WTC11 (cell line): Measurements from ENCODE around the gene C9orf50. TPM values are rescaled to one million over a fixed set of nuclear protein-coding genes. Genes with fewer than 3 reads are reported as not detected.
A peak's percentile ranks its signal among the peaks of the same experiment; 100 is the strongest.

Experiments used
- ATAC-seq: fragments of 200-7000 bp; cut with Tn5 transposase; 2 replicates; pipeline ENCODE4 v1.10.0; 2021; ENCODE audit warnings: mild to moderate bottlenecking, moderate library complexity
- CTCF ChIA-PET: fragments of 300-600 bp; sonication (Branson Sonifier 250); formaldehyde crosslinking; loops from one replicate; lab custom pipeline; 2021; ENCODE audit warnings: antibody characterized with exemption; lab: Charles Lee
- POLR2A ChIA-PET: fragments of 350-600 bp; sonication (Branson Sonifier 250); formaldehyde crosslinking; loops from one replicate; lab custom pipeline; 2021; ENCODE audit warnings: antibody characterized with exemption; lab: Charles Lee
- DNase-seq: peaks from one replicate; pipeline ENCODE4 v3.0.0; 2021; ENCODE audit warnings: low spot score
- H3K27ac Mint-ChIP-seq: 2 replicates; pipeline ENCODE4 v1.8.0; 2021; ENCODE audit warnings: mixed read lengths
- H3K27me3 Mint-ChIP-seq: 2 replicates; pipeline ENCODE4 v1.8.0; 2021; ENCODE audit warnings: low read depth, mild to moderate bottlenecking, moderate library complexity, mixed read lengths
- H3K36me3 Mint-ChIP-seq: 2 replicates; pipeline ENCODE4 v1.8.0; 2021; ENCODE audit warnings: mixed read lengths
- H3K4me1 Mint-ChIP-seq: 2 replicates; pipeline ENCODE4 v1.8.0; 2022; ENCODE audit warnings: mixed read lengths
- H3K4me3 Mint-ChIP-seq: 2 replicates; pipeline ENCODE4 v1.8.0; 2021; ENCODE audit warnings: mild to moderate bottlenecking, moderate library complexity, mixed read lengths
- H3K9me3 Mint-ChIP-seq: 2 replicates; pipeline ENCODE4 v1.8.0; 2021; ENCODE audit warnings: mixed read lengths
- ELF4 ChIP-seq: sonication (generic); formaldehyde crosslinking; IDR thresholded peaks from 2 replicates; pipeline ENCODE4 v1.8.1; 2022; ENCODE audit warnings: low read depth, mild to moderate bottlenecking, moderate library complexity, missing genetic modification reagents
- ETV6 ChIP-seq: sonication (generic); formaldehyde crosslinking; IDR thresholded peaks from 2 replicates; pipeline ENCODE4 v1.8.1; 2022; ENCODE audit warnings: mild to moderate bottlenecking, missing genetic modification reagents
- FOXP1 ChIP-seq: sonication (generic); formaldehyde crosslinking; IDR thresholded peaks from 2 replicates; pipeline ENCODE4 v1.8.0; 2022; ENCODE audit warnings: missing genetic modification reagents, mild to moderate bottlenecking, moderate library complexity, borderline replicate concordance
- IRF1 ChIP-seq: sonication (generic); formaldehyde crosslinking; IDR thresholded peaks from 2 replicates; pipeline ENCODE4 v1.8.0; 2023; ENCODE audit warnings: missing genetic modification reagents
- IRF2 ChIP-seq: sonication (generic); formaldehyde crosslinking; IDR thresholded peaks from 2 replicates; pipeline ENCODE4 v1.8.0; 2022; ENCODE audit warnings: low read depth, missing genetic modification reagents, borderline replicate concordance
- NFYB ChIP-seq: sonication (generic); formaldehyde crosslinking; conservative IDR thresholded peaks from 2 replicates; pipeline ENCODE4 v1.8.0; 2022; ENCODE audit warnings: low read depth, missing genetic modification reagents
- PRRX2 ChIP-seq: fragments of 250-450 bp; sonication (Bioruptor Pico); IDR thresholded peaks from 2 replicates; pipeline ENCODE4 v1.8.0; 2021; ENCODE audit warnings: mild to moderate bottlenecking
- RELA ChIP-seq: sonication (generic); formaldehyde crosslinking; IDR thresholded peaks from 2 replicates; pipeline ENCODE4 v1.8.1; 2022; ENCODE audit warnings: missing genetic modification reagents, mild to moderate bottlenecking, borderline replicate concordance
- TP53 ChIP-seq: sonication (generic); formaldehyde crosslinking; IDR thresholded peaks from 2 replicates; pipeline ENCODE4 v1.8.1; 2023; ENCODE audit warnings: mild to moderate bottlenecking, missing genetic modification reagents
- USF1 ChIP-seq: sonication (generic); formaldehyde crosslinking; IDR thresholded peaks from 2 replicates; pipeline ENCODE4 v1.8.0; 2022; ENCODE audit warnings: mild to moderate bottlenecking, missing genetic modification reagents
- ZBTB21 ChIP-seq: sonication (generic); formaldehyde crosslinking; IDR thresholded peaks from 2 replicates; pipeline ENCODE4 v1.8.1; 2023; ENCODE audit warnings: mild to moderate bottlenecking, missing genetic modification reagents, borderline replicate concordance
- ZNF138 ChIP-seq: sonication (generic); formaldehyde crosslinking; conservative IDR thresholded peaks from 2 replicates; pipeline ENCODE4 v1.8.1; 2022; ENCODE audit warnings: mild to moderate bottlenecking, moderate library complexity, missing genetic modification reagents
- ZNF423 ChIP-seq: fragments of 250-450 bp; sonication (Bioruptor Pico); IDR thresholded peaks from 2 replicates; pipeline ENCODE4 v2.1.2; 2022; ENCODE audit warnings: mild to moderate bottlenecking, moderate library complexity
- total RNA-seq: library from RNA; stranded (reverse); gene quantifications from 3 replicates; pipeline ENCODE4 v1.2.3, GENCODE V29; 2021
- TF ChIP-seq, protein P1 (sequence below): sonication (generic); formaldehyde crosslinking; IDR thresholded peaks from 2 replicates; pipeline ENCODE4 v1.8.1; 2023; ENCODE audit warnings: mild to moderate bottlenecking, moderate library complexity, missing genetic modification reagents
- TF ChIP-seq, protein P2 (sequence below): sonication (generic); formaldehyde crosslinking; IDR thresholded peaks from 2 replicates; pipeline ENCODE4 v1.8.1; 2023; ENCODE audit warnings: mild to moderate bottlenecking, missing genetic modification reagents, moderate library complexity

C9orf50 gene
- total RNA-seq, 1 experiment from 2014 or later: 0.11 TPM

- TF ChIP-seq IRF1: no peak
- no peak for TF ChIP-seq ELF4 (CRISPR knock-in tag)
- no peak for TF ChIP-seq FOXP1 (CRISPR knock-in tag)
- TF ChIP-seq, protein P1, sequence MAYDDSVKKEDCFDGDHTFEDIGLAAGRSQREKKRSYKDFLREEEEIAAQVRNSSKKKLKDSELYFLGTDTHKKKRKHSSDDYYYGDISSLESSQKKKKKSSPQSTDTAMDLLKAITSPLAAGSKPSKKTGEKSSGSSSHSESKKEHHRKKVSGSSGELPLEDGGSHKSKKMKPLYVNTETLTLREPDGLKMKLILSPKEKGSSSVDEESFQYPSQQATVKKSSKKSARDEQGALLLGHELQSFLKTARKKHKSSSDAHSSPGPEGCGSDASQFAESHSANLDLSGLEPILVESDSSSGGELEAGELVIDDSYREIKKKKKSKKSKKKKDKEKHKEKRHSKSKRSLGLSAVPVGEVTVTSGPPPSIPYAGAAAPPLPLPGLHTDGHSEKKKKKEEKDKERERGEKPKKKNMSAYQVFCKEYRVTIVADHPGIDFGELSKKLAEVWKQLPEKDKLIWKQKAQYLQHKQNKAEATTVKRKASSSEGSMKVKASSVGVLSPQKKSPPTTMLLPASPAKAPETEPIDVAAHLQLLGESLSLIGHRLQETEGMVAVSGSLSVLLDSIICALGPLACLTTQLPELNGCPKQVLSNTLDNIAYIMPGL (CRISPR knock-in tag): no peak
- no peak for TF ChIP-seq ETV6 (CRISPR knock-in tag)
- TF ChIP-seq RELA (CRISPR knock-in tag): no peak
- no peak for TF ChIP-seq PRRX2
- TF ChIP-seq ZBTB21 (CRISPR knock-in tag): no peak
Measured at GRCh38 chr9:129586245-129586644, 34.7 kb downstream of the C9orf50 start (continued).

- 0 out of 2 replicates have a peak, but pooled peaks cover 4% of the 10 kb centered on the region for H3K9me3 Mint-ChIP-seq
- peaks cover 21% of the 10 kb centered on the region for H3K27me3 Mint-ChIP-seq
- no peak for TF ChIP-seq ZNF423 (CRISPR knock-in tag)
- H3K4me3 Mint-ChIP-seq: no peak overlapping the region
- CTCF ChIA-PET: no interaction called here
- POLR2A ChIA-PET: interaction anchor here (0.5 to 0.7 kb wide), 3 partner anchors 138 to 340 kb away, joined by 3 to 4 read pairs (median 3); no protein-coding TSS in a partner anchor
- peaks cover 34% of the 10 kb centered on the region for H3K4me1 Mint-ChIP-seq
- DNase-seq (no peak), ATAC-seq (no peak)
- no peaks in the 10 kb centered on the region for H3K36me3 Mint-ChIP-seq
- no peak overlapping the region for H3K27ac Mint-ChIP-seq
Measured at GRCh38 chr9:129585352-129585751, 35.5 kb downstream of the C9orf50 start.

DNA sequence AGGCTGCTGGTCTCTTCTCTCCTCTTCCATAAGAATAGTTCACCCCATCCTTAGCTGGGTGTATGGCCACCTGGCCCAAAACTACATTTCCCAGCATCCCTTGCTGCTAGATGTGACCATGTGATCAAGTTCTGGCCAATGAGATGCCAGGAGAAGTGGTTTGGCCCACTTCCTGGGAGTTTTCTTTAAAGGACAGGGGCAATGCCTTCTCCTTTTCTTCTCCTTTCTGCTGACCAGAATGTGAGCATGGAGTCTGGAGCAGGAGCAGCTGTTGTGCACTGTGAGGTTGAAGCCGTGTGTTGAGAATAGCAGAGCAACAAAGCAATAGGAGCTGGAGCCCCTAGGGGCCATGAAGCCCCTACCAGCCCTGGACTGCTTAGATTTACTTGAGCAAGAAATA, 36.8 kb downstream of the C9orf50 start:
- ChIA-PET CTCF (interaction anchor here (0.5 to 1.7 kb wide), 9 partner anchors 9 to 417 kb away, joined by 3 to 9 read pairs (median 4); no protein-coding TSS in a partner anchor), POLR2A (interaction anchor here (0.6 to 1.1 kb wide), 4 partner anchors 12 to 411 kb away, joined by 3 to 6 read pairs (median 4); no protein-coding TSS in a partner anchor)
- no peak overlapping the region for H3K4me3 Mint-ChIP-seq
- no peaks in the 10 kb centered on the region for H3K36me3 Mint-ChIP-seq
- peak; percentile 81 for ATAC-seq
- H3K27ac Mint-ChIP-seq: 0 out of 2 replicates have a peak overlapping the region, but pooled peaks have one; percentile 70
- peaks cover 10% of the 10 kb centered on the region for H3K27me3 Mint-ChIP-seq
- H3K9me3 Mint-ChIP-seq: 0 out of 2 replicates have a peak, but pooled peaks cover 4% of the 10 kb centered on the region
- peaks cover 34% of the 10 kb centered on the region for H3K4me1 Mint-ChIP-seq
- DNase-seq: peak; percentile 69
- TF ChIP-seq TP53 (CRISPR knock-in tag) (no peak), IRF2 (CRISPR knock-in tag) (no peak), ZNF138 (CRISPR knock-in tag) (no peak), PRRX2 (no peak), USF1 (CRISPR knock-in tag) (peak; percentile 95), NFYB (CRISPR knock-in tag) (peak; percentile 63), IRF1 (no peak)
- TF ChIP-seq, protein P2, sequence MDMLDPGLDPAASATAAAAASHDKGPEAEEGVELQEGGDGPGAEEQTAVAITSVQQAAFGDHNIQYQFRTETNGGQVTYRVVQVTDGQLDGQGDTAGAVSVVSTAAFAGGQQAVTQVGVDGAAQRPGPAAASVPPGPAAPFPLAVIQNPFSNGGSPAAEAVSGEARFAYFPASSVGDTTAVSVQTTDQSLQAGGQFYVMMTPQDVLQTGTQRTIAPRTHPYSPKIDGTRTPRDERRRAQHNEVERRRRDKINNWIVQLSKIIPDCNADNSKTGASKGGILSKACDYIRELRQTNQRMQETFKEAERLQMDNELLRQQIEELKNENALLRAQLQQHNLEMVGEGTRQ (CRISPR knock-in tag): peak; percentile 96
- TF ChIP-seq, all 79 proteins: peak for 3
